Measurements from ENCODE around the gene SLIT3. TPM values are rescaled to one million over a fixed set of nuclear protein-coding genes. Genes with fewer than 3 reads are reported as not detected.

SLIT3 gene
- total and polyA plus RNA-seq, 9 of the 15 experiments (the other 6 are each of a cell fraction or from before 2014, with no cell fraction given): 0.01 to 0.04 TPM; not detected in 7

- Histone ChIP-seq H4K20me1 (replicated peaks; ENCODE audit: control insufficient read depth, insufficient read depth, low read length) (0 out of 2 replicates have a peak, but pooled peaks cover 4% of the 10 kb centered on the region), H3K4me2 (ENCODE audit: insufficient read depth, low read length) (no peak overlapping the region), H3K4me3 (no peak overlapping the region), H3K4me1 (replicated peaks in 1 of 2; ENCODE audit: control insufficient read depth in 2 of 2, insufficient read depth in 2 of 2, low read length in 2 of 2) (no peaks in the 10 kb centered on the region), H2AFZ (ENCODE audit: low read depth, low read length) (no peak overlapping the region), H3K27ac (ENCODE audit: extremely low read depth, low read depth, low read length) (no peak overlapping the region), H3K9ac (ENCODE audit: insufficient read depth in 1 of 2, low read depth in 2 of 2, low read length in 2 of 2) (no peak overlapping the region), H3K9me3 (replicated peaks; ENCODE audit: control insufficient read depth, insufficient read depth, low read depth, low read length) (no peaks in the 10 kb centered on the region), H3K27me3 (ENCODE audit: control insufficient read depth in 2 of 2, insufficient read depth in 2 of 2, low read length in 2 of 2) (0 out of 5 replicates have a peak, but pooled peaks cover 0 to 6% of the 10 kb centered on the region in 2 experiments), H3K9me1 (ENCODE audit: control insufficient read depth, insufficient read depth, low read length) (no peaks in the 10 kb centered on the region), H3K79me2 (ENCODE audit: control insufficient read depth, insufficient read depth, low read length) (no peaks in the 10 kb centered on the region), H3K36me3 (ENCODE audit: control insufficient read depth, insufficient read depth, low read length) (no peaks in the 10 kb centered on the region)
- no peak for FAIRE-seq
- no peak for ATAC-seq
- no TSS peak for BruUV-seq (replicated peaks)
- in situ Hi-C loops (cut with MboI) (no loop called here), intact Hi-C loops (cut with micrococcal nuclease) (no loop called here)
- WGBS (ENCODE audit: insufficient coverage, low coverage, missing lambda C conversion rate): under 1% methylated on average over 12 of the region's 12 CpGs
- no peak for DNase-seq (ENCODE audit: extremely low read depth in 1 of 4, low spot score in 3 of 4)
- ChIA-PET POLR2A (interaction anchor here (1.5 kb wide), 1 partner anchor 10 kb away, joined by 4 read pairs; no protein-coding TSS in a partner anchor), CTCF (ENCODE audit: low intra/inter-chr PET ratio) (no interaction called here)
- TF ChIP-seq MAX (CRISPR knock-in tag; IDR thresholded peaks at IDR 0.05): no peak
- no peak for TF ChIP-seq SMARCB1 (IDR thresholded peaks at IDR 0.05; ENCODE audit: insufficient read length, low read depth)
- TF ChIP-seq NCOA2 (IDR thresholded peaks at IDR 0.05; ENCODE audit: partially characterized antibody in 2 of 2): no peak
- no peak for TF ChIP-seq KLF16 (IDR thresholded peaks at IDR 0.05)
- TF ChIP-seq ZNF592 (IDR thresholded peaks at IDR 0.05): no peak
- TF ChIP-seq PHB (CRISPR knock-in tag; IDR thresholded peaks at IDR 0.05): no peak
- TF ChIP-seq RB1 (IDR thresholded peaks at IDR 0.05; ENCODE audit: low read depth): no peak
- no peak for TF ChIP-seq DLX4 (CRISPR knock-in tag; IDR thresholded peaks at IDR 0.05)
- no peak for TF ChIP-seq RBFOX2 (IDR thresholded peaks at IDR 0.05; ENCODE audit: low read depth, low read length)
- no peak for TF ChIP-seq ZNF699 (CRISPR knock-in tag; IDR thresholded peaks at IDR 0.05; ENCODE audit: insufficient replicate concordance)
- TF ChIP-seq SIN3A (IDR thresholded peaks at IDR 0.05; ENCODE audit: borderline replicate concordance in 2 of 2, control insufficient read depth in 1 of 2, low read depth in 2 of 2, low read length in 2 of 2): no peak
- no peak for TF ChIP-seq NR3C1 (CRISPR knock-in tag; IDR thresholded peaks at IDR 0.05)
- no peak for TF ChIP-seq GTF2A2 (tag; IDR thresholded peaks at IDR 0.05)
- TF ChIP-seq, protein P1, sequence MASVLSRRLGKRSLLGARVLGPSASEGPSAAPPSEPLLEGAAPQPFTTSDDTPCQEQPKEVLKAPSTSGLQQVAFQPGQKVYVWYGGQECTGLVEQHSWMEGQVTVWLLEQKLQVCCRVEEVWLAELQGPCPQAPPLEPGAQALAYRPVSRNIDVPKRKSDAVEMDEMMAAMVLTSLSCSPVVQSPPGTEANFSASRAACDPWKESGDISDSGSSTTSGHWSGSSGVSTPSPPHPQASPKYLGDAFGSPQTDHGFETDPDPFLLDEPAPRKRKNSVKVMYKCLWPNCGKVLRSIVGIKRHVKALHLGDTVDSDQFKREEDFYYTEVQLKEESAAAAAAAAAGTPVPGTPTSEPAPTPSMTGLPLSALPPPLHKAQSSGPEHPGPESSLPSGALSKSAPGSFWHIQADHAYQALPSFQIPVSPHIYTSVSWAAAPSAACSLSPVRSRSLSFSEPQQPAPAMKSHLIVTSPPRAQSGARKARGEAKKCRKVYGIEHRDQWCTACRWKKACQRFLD (CRISPR knock-in tag; IDR thresholded peaks at IDR 0.05): no peak
Measured at GRCh38 chr5:169098331-169099121, 202.4 kb downstream of the SLIT3 start.
